ENCODE measurements around the gene CACHD1. TPM values are rescaled to one million over a fixed set of nuclear protein-coding genes. Genes with fewer than 3 reads are reported as not detected.

The CACHD1 gene
- total and polyA plus RNA-seq, 9 of the 15 experiments (the other 6 are each of a cell fraction or from before 2014, with no cell fraction given) = 0.07 TPM; not detected in 8

- no peak overlapping the region for H3K9ac ChIP-seq (ENCODE audit: insufficient read depth in 1 of 2, low read depth in 2 of 2, low read length in 2 of 2)
- H3K4me1 ChIP-seq (replicated peaks in 1 of 2; ENCODE audit: control insufficient read depth in 2 of 2, insufficient read depth in 2 of 2, low read length in 2 of 2) = no peaks in the 10 kb centered on the region
- H3K27ac ChIP-seq (ENCODE audit: extremely low read depth, low read depth, low read length) = no peak overlapping the region
- FAIRE-seq (no peak), ATAC-seq (no peak), DNase-seq (ENCODE audit: extremely low read depth in 1 of 4, low spot score in 3 of 4) (no peak)
- H4K20me1 ChIP-seq (replicated peaks; ENCODE audit: control insufficient read depth, insufficient read depth, low read length) = no peaks in the 10 kb centered on the region
- intact Hi-C loops (cut with micrococcal nuclease) (no loop called here), in situ Hi-C loops (cut with MboI) (no loop called here)
- H2AFZ ChIP-seq (ENCODE audit: low read depth, low read length) = no peak overlapping the region
- H3K79me2 ChIP-seq (ENCODE audit: control insufficient read depth, insufficient read depth, low read length) = no peaks in the 10 kb centered on the region
- H3K27me3 ChIP-seq (ENCODE audit: control insufficient read depth in 2 of 2, insufficient read depth in 2 of 2, low read length in 2 of 2) = 0 out of 5 replicates have a peak, but pooled peaks cover 0 to 6% of the 10 kb centered on the region in 2 experiments
- no peaks in the 10 kb centered on the region for H3K9me3 ChIP-seq (replicated peaks; ENCODE audit: control insufficient read depth, insufficient read depth, low read depth, low read length)
- BruUV-seq (replicated peaks) = no TSS peak
- TF ChIP-seq HOXB6 (CRISPR knock-in tag; IDR thresholded peaks at IDR 0.05; ENCODE audit: borderline replicate concordance) (no peak), RBM14 (IDR thresholded peaks at IDR 0.05; ENCODE audit: borderline replicate concordance, insufficient read depth, low read depth, low read length) (no peak), HMG20A (CRISPR knock-in tag; conservative IDR thresholded peaks at IDR 0.05) (no peak), CEBPB (tag; IDR thresholded peaks at IDR 0.05) (no peak), ZNF174 (CRISPR knock-in tag; IDR thresholded peaks at IDR 0.05) (no peak), SIN3B (IDR thresholded peaks at IDR 0.05; ENCODE audit: low read depth) (no peak)
- no peak overlapping the region for H3K4me3 ChIP-seq
- ChIA-PET POLR2A (no interaction called here), CTCF (ENCODE audit: low intra/inter-chr PET ratio) (no interaction called here)
- H3K4me2 ChIP-seq (ENCODE audit: insufficient read depth, low read length) = no peak overlapping the region
- no peaks in the 10 kb centered on the region for H3K36me3 ChIP-seq (ENCODE audit: control insufficient read depth, insufficient read depth, low read length)
- 0% methylated on average over 3 of the region's 3 CpGs for WGBS (ENCODE audit: insufficient coverage, low coverage, missing lambda C conversion rate)
- no peaks in the 10 kb centered on the region for H3K9me1 ChIP-seq (ENCODE audit: control insufficient read depth, insufficient read depth, low read length)
These were observed 20.4 kb downstream of the CACHD1 start for GRCh38 chr1:64490213-64490818.

GRCh38 chr1:64492424-64492823 is 22.5 kb downstream of the CACHD1 start:
- Histone ChIP-seq H4K20me1 (replicated peaks; ENCODE audit: control insufficient read depth, insufficient read depth, low read length) (no peaks in the 10 kb centered on the region), H3K27ac (ENCODE audit: extremely low read depth, low read depth, low read length) (no peak overlapping the region), H3K4me3 (no peak overlapping the region), H3K9ac (ENCODE audit: insufficient read depth in 1 of 2, low read depth in 2 of 2, low read length in 2 of 2) (no peak overlapping the region), H3K4me1 (replicated peaks in 1 of 2; ENCODE audit: control insufficient read depth in 2 of 2, insufficient read depth in 2 of 2, low read length in 2 of 2) (no peaks in the 10 kb centered on the region), H2AFZ (ENCODE audit: low read depth, low read length) (no peak overlapping the region), H3K4me2 (ENCODE audit: insufficient read depth, low read length) (no peak overlapping the region), H3K36me3 (ENCODE audit: control insufficient read depth, insufficient read depth, low read length) (no peaks in the 10 kb centered on the region), H3K79me2 (ENCODE audit: control insufficient read depth, insufficient read depth, low read length) (no peaks in the 10 kb centered on the region), H3K27me3 (ENCODE audit: control insufficient read depth in 2 of 2, insufficient read depth in 2 of 2, low read length in 2 of 2) (0 out of 5 replicates have a peak, but pooled peaks cover 0 to 6% of the 10 kb centered on the region in 2 experiments), H3K9me3 (replicated peaks; ENCODE audit: control insufficient read depth, insufficient read depth, low read depth, low read length) (no peaks in the 10 kb centered on the region), H3K9me1 (ENCODE audit: control insufficient read depth, insufficient read depth, low read length) (no peaks in the 10 kb centered on the region)
- ATAC-seq = no peak
- 30% methylated on average over 8 of the region's 8 CpGs for WGBS (ENCODE audit: insufficient coverage, low coverage, missing lambda C conversion rate)
- CTCF ChIA-PET (ENCODE audit: low intra/inter-chr PET ratio) = no interaction called here
- no peak for FAIRE-seq
- no TSS peak for BruUV-seq (replicated peaks)
- POLR2A ChIA-PET = no interaction called here
- DNase-seq (ENCODE audit: extremely low read depth in 1 of 4, low spot score in 3 of 4) = no peak
- in situ Hi-C loops (cut with MboI) (no loop called here), intact Hi-C loops (cut with micrococcal nuclease) (no loop called here)
- no peak for TF ChIP-seq SMARCA4 (IDR thresholded peaks at IDR 0.05)
- TF ChIP-seq ILK (tag; IDR thresholded peaks at IDR 0.05; ENCODE audit: borderline replicate concordance, low read depth) = no peak
- TF ChIP-seq MCM3 (IDR thresholded peaks at IDR 0.05) = no peak
- TF ChIP-seq SIRT6 (IDR thresholded peaks at IDR 0.05; ENCODE audit: low read depth, low read length) = no peak
- TF ChIP-seq MTA2 (IDR thresholded peaks at IDR 0.05; ENCODE audit: low read depth) = no peak
- no peak for TF ChIP-seq ARHGAP35 (IDR thresholded peaks at IDR 0.05; ENCODE audit: partially characterized antibody)
- TF ChIP-seq ZNF3 (CRISPR knock-in tag; IDR thresholded peaks at IDR 0.05) = no peak
- no peak for TF ChIP-seq MEF2D (tag; conservative IDR thresholded peaks at IDR 0.05; ENCODE audit: low read depth)
- TF ChIP-seq MCM5 (IDR thresholded peaks at IDR 0.05; ENCODE audit: low read depth) = no peak
- TF ChIP-seq HEY1 (CRISPR knock-in tag; IDR thresholded peaks at IDR 0.05; ENCODE audit: borderline replicate concordance) = no peak
- TF ChIP-seq CREB3L1 (IDR thresholded peaks at IDR 0.05; ENCODE audit: borderline replicate concordance, low read depth) = no peak
- no peak for TF ChIP-seq POLR3A (IDR thresholded peaks at IDR 0.05; ENCODE audit: borderline replicate concordance, extremely low read depth, insufficient read depth, insufficient read length)

All from K562 (cell line).